SK-N-SH (cell line): Measurements from ENCODE around the gene SLC26A4. TPM values are rescaled to one million over a fixed set of nuclear protein-coding genes. Genes with fewer than 3 reads are reported as not detected.

Experiments
- CTCF ChIA-PET: fragments of 300-600, 350-600 bp; formaldehyde crosslinking; extraction: SDS; loops from one replicate; lab custom pipeline; 2021; lab: Yijun Ruan, JAX
- POLR2A ChIA-PET: fragments of 350-600 bp; sonication (Branson Sonifier 250); formaldehyde crosslinking; extraction: SDS; loops from one replicate; lab custom pipeline; 2020; ENCODE audit warnings: antibody characterized with exemption, inconsistent platforms; lab: Yijun Ruan, JAX
- DNase-seq: peaks from one replicate; pipeline ENCODE4 v3.0.0; 2012
- H2AFZ ChIP-seq: fragments of 200-600 bp; sonication (generic); 2 replicates; pipeline ENCODE4 v1.8.1; 2016; ENCODE audit warnings: antibody characterized with exemption, mild to moderate bottlenecking, low read depth
- H3F3A ChIP-seq: fragments of 200-600 bp; sonication (generic); replicated peaks from 2 replicates; pipeline ENCODE3; 2016; ENCODE audit warnings: antibody characterized with exemption, mild to moderate bottlenecking; ENCODE audit not compliant: insufficient read depth
- H3K27ac ChIP-seq, 2 experiments: fragments of 200-500 bp in 1 of 2; fragments of 200-600 bp in 1 of 2; sonication (Bioruptor generic) in 1 of 2; sonication (generic), shearing (Covaris generic) in 1 of 2; 2 replicates each; pipeline versions ENCODE4 v1.5.1 to v1.6.1; 2014 to 2016; ENCODE audit warnings: low read depth in 2 of 2, inconsistent platforms in 1 of 2, low read length in 1 of 2, mild to moderate bottlenecking in 1 of 2, mixed read lengths in 1 of 2
- H3K27me3 ChIP-seq: fragments of 200-600 bp; sonication (generic), shearing (Covaris generic); 2 replicates; pipeline ENCODE4 v1.6.1; 2016; ENCODE audit warnings: mixed run types; ENCODE audit not compliant: insufficient read depth
- H3K36me3 ChIP-seq, 2 experiments: fragments of 200-500 bp in 1 of 2; fragments of 200-600 bp in 1 of 2; sonication (Bioruptor generic) in 1 of 2; sonication (generic) in 1 of 2; replicated peaks in 1 of 2; 2 replicates each; pipeline versions ENCODE3 to v1.5.1; 2014 to 2016; ENCODE audit warnings: low read length in 1 of 2, mild to moderate bottlenecking in 1 of 2; ENCODE audit not compliant: insufficient read depth in 2 of 2, control insufficient read depth in 1 of 2
- H3K4me1 ChIP-seq, 2 experiments: fragments of 200-500 bp in 1 of 2; fragments of 200-600 bp in 1 of 2; sonication (Bioruptor generic) in 1 of 2; sonication (generic), shearing (Covaris generic) in 1 of 2; 2 replicates each; pipeline versions ENCODE4 v1.5.1 to v1.6.1; 2014 to 2016; ENCODE audit warnings: low read depth in 1 of 2, low read length in 1 of 2, mixed run types in 1 of 2; ENCODE audit not compliant: insufficient read depth in 2 of 2, control insufficient read depth in 1 of 2
- H3K4me2 ChIP-seq: fragments of 200-600 bp; sonication (generic), shearing (Covaris generic); 2 replicates; pipeline ENCODE4 v1.6.1; 2017; ENCODE audit warnings: mixed run types
- H3K4me3 ChIP-seq, 2 experiments: fragments of 200-500 bp in 1 of 2; fragments of 200-600 bp in 1 of 2; sonication (Bioruptor generic) in 1 of 2; sonication (generic), shearing (Covaris generic) in 1 of 2; 2 replicates each; pipeline versions ENCODE4 v1.5.1 to v1.8.1; 2014 to 2016; ENCODE audit warnings: low read depth in 2 of 2, inconsistent platforms in 1 of 2, low read length in 1 of 2, mild to moderate bottlenecking in 1 of 2, mixed read lengths in 1 of 2, moderate library complexity in 1 of 2
- H3K79me2 ChIP-seq: fragments of 200-600 bp; sonication (generic); 2 replicates; pipeline ENCODE4 v1.8.1; 2017; ENCODE audit warnings: mild to moderate bottlenecking; ENCODE audit not compliant: insufficient read depth
- H3K9ac ChIP-seq: fragments of 200-600 bp; sonication (generic); 2 replicates; pipeline ENCODE4 v1.6.1; 2017; ENCODE audit warnings: mixed run types
- H3K9me2 ChIP-seq: fragments of 200-600 bp; sonication (generic); 2 replicates; pipeline ENCODE4 v1.6.1; 2017; ENCODE audit warnings: mixed run types
- H3K9me3 ChIP-seq: fragments of 200-600 bp; sonication (generic); 2 replicates; pipeline ENCODE4 v1.6.1; 2017; ENCODE audit warnings: mixed run types, mild to moderate bottlenecking, moderate library complexity
- H4K20me1 ChIP-seq: fragments of 200-600 bp; sonication (generic); 2 replicates; pipeline ENCODE4 v1.6.1; 2017; ENCODE audit warnings: mild to moderate bottlenecking, mixed run types; ENCODE audit not compliant: insufficient read depth
- EP300 ChIP-seq, 2 experiments: IDR thresholded peaks; 2 replicates each; pipeline versions ENCODE4 v1.4.0 to v1.6.1; 2012; ENCODE audit warnings: borderline replicate concordance in 1 of 2, low read depth in 1 of 2, low read length in 1 of 2
- FOXJ3 ChIP-seq: sonication (generic); formaldehyde crosslinking; IDR thresholded peaks from 2 replicates; pipeline ENCODE4 v1.5.1; 2020; ENCODE audit warnings: mild to moderate bottlenecking, missing genetic modification reagents
- TAF1 ChIP-seq: IDR thresholded peaks from 2 replicates; pipeline ENCODE4 v1.6.1; 2012; ENCODE audit warnings: low read depth, mild to moderate bottlenecking, low read length, moderate library complexity, borderline replicate concordance
- WGBS: methylation state at CpG from one replicate; pipeline ENCODE4 v1.1.6; 2017; ENCODE audit warnings: low lambda C conversion rate; 5-methylcytosine and 5-hydroxymethylcytosine counted together
- polyA plus RNA-seq, 3 experiments: library from polyadenylated mRNA; depleted of rRNA; stranded (reverse); fragments of >200 nt; gene quantifications; 2 replicates each; pipeline ENCODE4 v1.2.3, GENCODE V29; 2012
- TF ChIP-seq, protein P1 (sequence below): fragments of 200-600 bp; sonication (generic); IDR thresholded peaks from 2 replicates; pipeline ENCODE4 v1.6.1; 2017; ENCODE audit warnings: antibody characterized with exemption, mild to moderate bottlenecking, moderate library complexity

Gene SLC26A4
- polyA plus RNA-seq, 1 of the 3 experiments (the other 2 are of a cell fraction): 0.61 TPM

DNA sequence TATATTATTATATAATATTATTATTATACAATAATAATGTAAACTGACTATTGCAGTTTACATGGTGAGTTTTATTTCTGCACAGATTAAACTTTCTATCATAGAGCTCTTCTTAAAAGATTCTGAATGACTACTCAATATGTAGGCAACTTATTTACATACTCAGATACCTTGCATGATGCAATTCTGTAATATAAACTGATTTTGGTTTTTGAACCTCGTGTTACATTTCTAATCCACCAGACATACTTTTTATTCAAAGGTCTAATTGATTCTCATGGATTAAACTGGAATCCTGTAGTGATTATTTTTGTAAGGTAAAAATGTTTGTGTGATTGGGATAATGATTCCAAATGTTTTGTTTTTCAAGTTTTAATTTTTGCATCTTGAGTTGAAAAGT lies 19.9 kb downstream of the SLC26A4 start:
- H3K9ac ChIP-seq: no peak overlapping the region
- H3F3A ChIP-seq: no peaks in the 10 kb centered on the region
- no peak overlapping the region for H3K27ac ChIP-seq
- ChIA-PET CTCF (interaction anchor here (1.0 to 1.6 kb wide), 3 partner anchors 19 to 216 kb away, joined by 3 to 4 read pairs (median 3); no protein-coding TSS in a partner anchor), POLR2A (no interaction called here)
- no peaks in the 10 kb centered on the region for H3K27me3 ChIP-seq
- DNase-seq: no peak
- peaks cover 0 to 3% of the 10 kb centered on the region in 2 experiments; a peak in 2 of 4 replicates for H3K4me1 ChIP-seq
- WGBS: 51% methylated on average over 1 of the region's 1 CpG
- no peaks in the 10 kb centered on the region for H3K79me2 ChIP-seq
- no peaks in the 10 kb centered on the region for H3K9me2 ChIP-seq
- no peaks in the 10 kb centered on the region for H4K20me1 ChIP-seq
- TF ChIP-seq, protein P1, sequence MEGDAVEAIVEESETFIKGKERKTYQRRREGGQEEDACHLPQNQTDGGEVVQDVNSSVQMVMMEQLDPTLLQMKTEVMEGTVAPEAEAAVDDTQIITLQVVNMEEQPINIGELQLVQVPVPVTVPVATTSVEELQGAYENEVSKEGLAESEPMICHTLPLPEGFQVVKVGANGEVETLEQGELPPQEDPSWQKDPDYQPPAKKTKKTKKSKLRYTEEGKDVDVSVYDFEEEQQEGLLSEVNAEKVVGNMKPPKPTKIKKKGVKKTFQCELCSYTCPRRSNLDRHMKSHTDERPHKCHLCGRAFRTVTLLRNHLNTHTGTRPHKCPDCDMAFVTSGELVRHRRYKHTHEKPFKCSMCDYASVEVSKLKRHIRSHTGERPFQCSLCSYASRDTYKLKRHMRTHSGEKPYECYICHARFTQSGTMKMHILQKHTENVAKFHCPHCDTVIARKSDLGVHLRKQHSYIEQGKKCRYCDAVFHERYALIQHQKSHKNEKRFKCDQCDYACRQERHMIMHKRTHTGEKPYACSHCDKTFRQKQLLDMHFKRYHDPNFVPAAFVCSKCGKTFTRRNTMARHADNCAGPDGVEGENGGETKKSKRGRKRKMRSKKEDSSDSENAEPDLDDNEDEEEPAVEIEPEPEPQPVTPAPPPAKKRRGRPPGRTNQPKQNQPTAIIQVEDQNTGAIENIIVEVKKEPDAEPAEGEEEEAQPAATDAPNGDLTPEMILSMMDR: no peak
- no peak overlapping the region for H3K4me2 ChIP-seq
- H3K9me3 ChIP-seq: no peaks in the 10 kb centered on the region
- no peaks in the 10 kb centered on the region for H3K36me3 ChIP-seq
- H2AFZ ChIP-seq: no peak overlapping the region
- no peak overlapping the region for H3K4me3 ChIP-seq

DNA sequence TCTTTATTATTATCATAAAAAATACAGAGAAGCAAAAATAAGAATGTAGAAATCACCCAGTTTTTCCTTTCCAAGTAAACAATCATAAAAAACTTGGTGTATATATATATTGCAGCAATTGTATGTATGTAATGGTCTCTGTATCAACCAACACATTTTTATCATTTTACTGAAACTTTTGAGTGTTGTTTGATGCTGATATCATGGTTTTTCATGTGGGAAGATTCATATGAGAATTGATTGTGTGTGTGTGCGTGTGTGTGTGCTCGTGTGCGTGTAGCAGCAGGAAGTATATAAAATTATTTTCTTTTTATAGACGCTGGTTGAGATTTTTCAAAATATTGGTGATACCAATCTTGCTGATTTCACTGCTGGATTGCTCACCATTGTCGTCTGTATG lies 22.3 kb downstream of the SLC26A4 start:
- H3F3A ChIP-seq: no peaks in the 10 kb centered on the region
- 93% methylated on average over 5 of the region's 5 CpGs for WGBS
- TF ChIP-seq EP300 (IDR thresholded peaks at IDR 0.05; ENCODE audit: borderline replicate concordance in 1 of 2, low read depth in 1 of 2, low read length in 1 of 2) (no peak), FOXJ3 (CRISPR knock-in tag) (no peak)
- TF ChIP-seq, all 33 proteins: peak for 0
- DNase-seq: no peak
- H3K79me2 ChIP-seq: no peaks in the 10 kb centered on the region
- H3K4me3 ChIP-seq: no peak overlapping the region
- H3K9me2 ChIP-seq: no peaks in the 10 kb centered on the region
- H4K20me1 ChIP-seq: no peaks in the 10 kb centered on the region
- H3K9ac ChIP-seq: no peak overlapping the region
- no peak overlapping the region for H2AFZ ChIP-seq
- CTCF ChIA-PET: interaction anchor here (1.2 kb wide), 1 partner anchor 42 kb away, joined by 3 read pairs; no protein-coding TSS in a partner anchor
- no peaks in the 10 kb centered on the region for H3K27me3 ChIP-seq
- H3K4me1 ChIP-seq: peaks cover 0 to 3% of the 10 kb centered on the region in 2 experiments; a peak in 2 of 4 replicates
- no peaks in the 10 kb centered on the region for H3K36me3 ChIP-seq
- H3K9me3 ChIP-seq: no peaks in the 10 kb centered on the region
- no peak overlapping the region for H3K4me2 ChIP-seq
- POLR2A ChIA-PET: no interaction called here
- no peak overlapping the region for H3K27ac ChIP-seq

DNA sequence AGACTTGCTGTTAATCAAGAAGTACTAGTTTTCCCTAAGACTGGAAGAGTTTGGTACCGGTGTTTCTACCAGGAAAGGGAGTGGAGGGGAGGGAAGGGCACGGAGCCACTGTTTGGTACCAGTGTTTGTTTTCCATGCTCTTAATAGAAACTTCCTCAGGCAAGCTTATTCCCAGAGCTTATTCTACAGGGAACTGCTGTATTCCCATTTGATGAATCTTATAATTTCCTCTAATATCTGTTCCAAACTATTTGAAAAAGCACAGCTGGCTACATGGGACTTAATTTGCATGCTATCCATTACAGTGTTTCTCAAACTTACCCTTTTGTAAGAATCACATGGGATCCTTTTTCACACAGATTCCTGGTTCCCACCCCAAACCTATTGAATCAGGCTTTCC lies 23.7 kb downstream of the SLC26A4 start:
- no peak overlapping the region for H3K4me2 ChIP-seq
- peaks cover 0 to 3% of the 10 kb centered on the region in 2 experiments; a peak in 2 of 4 replicates for H3K4me1 ChIP-seq
- no peaks in the 10 kb centered on the region for H4K20me1 ChIP-seq
- no peak overlapping the region for H3K27ac ChIP-seq
- no peaks in the 10 kb centered on the region for H3K27me3 ChIP-seq
- 90% methylated on average over 2 of the region's 2 CpGs for WGBS
- no peak overlapping the region for H3K9ac ChIP-seq
- no peaks in the 10 kb centered on the region for H3F3A ChIP-seq
- POLR2A ChIA-PET: no interaction called here
- no peak for DNase-seq
- no peaks in the 10 kb centered on the region for H3K79me2 ChIP-seq
- H3K36me3 ChIP-seq: no peaks in the 10 kb centered on the region
- H3K9me3 ChIP-seq: no peaks in the 10 kb centered on the region
- H3K9me2 ChIP-seq: no peaks in the 10 kb centered on the region
- CTCF ChIA-PET: interaction anchor here (0.9 to 1.5 kb wide), 2 partner anchors 11 to 104 kb away, joined by 4 read pairs; partner anchors contain the start of gene BCAP29
- H2AFZ ChIP-seq: no peak overlapping the region
- no peak overlapping the region for H3K4me3 ChIP-seq
- TF ChIP-seq EP300 (IDR thresholded peaks at IDR 0.05; ENCODE audit: borderline replicate concordance in 1 of 2, low read depth in 1 of 2, low read length in 1 of 2) (no peak), TAF1 (no peak)
